Suprapubic skin (tissue), 4 donors: ENCODE results near the gene MCTP1. TPM values are rescaled to one million over a fixed set of nuclear protein-coding genes. Genes with fewer than 3 reads are reported as not detected.

ENCODE experiments used
- DNase-seq, 2 donors: peaks; one replicate each; pipeline ENCODE4 v3.0.0-alpha.2; 2019; ENCODE audit warnings: low spot score in 2 of 2
- H3K27ac ChIP-seq: fragments of 200-600 bp; sonication (generic); one replicate; pipeline ENCODE4 v1.5.1; 2019
- H3K27me3 ChIP-seq: fragments of 200-600 bp; sonication (generic); one replicate; pipeline ENCODE4 v1.5.1; 2019
- H3K36me3 ChIP-seq: fragments of 200-600 bp; sonication (generic); one replicate; pipeline ENCODE4 v1.5.1; 2019
- H3K4me1 ChIP-seq: fragments of 200-600 bp; sonication (generic); one replicate; pipeline ENCODE4 v1.5.1; 2019
- H3K4me3 ChIP-seq: fragments of 200-600 bp; sonication (generic); one replicate; pipeline ENCODE4 v1.5.1; 2019; ENCODE audit warnings: mild to moderate bottlenecking
- H3K9me3 ChIP-seq: fragments of 200-600 bp; sonication (generic); one replicate; pipeline ENCODE4 v1.5.1; 2019
- CTCF ChIP-seq, 2 donors: fragments of 200-600 bp in 1 of 2; fragments of 450-650 bp in 1 of 2; sonication (generic) in 1 of 2; IDR thresholded peaks; one replicate each; pipeline ENCODE4 v1.5.1; 2016 to 2019; ENCODE audit warnings: antibody characterized with exemption in 2 of 2, mild to moderate bottlenecking in 1 of 2, moderate library complexity in 1 of 2
- EP300 ChIP-seq: sonication (generic); formaldehyde crosslinking; IDR thresholded peaks from one replicate; pipeline ENCODE4 v1.6.1; 2017; ENCODE audit warnings: antibody characterized with exemption
- POLR2A ChIP-seq, 2 donors: fragments of 450-650 bp; IDR thresholded peaks; one replicate each; pipeline ENCODE4 v1.6.1; 2017; ENCODE audit warnings: antibody characterized with exemption in 2 of 2, mild to moderate bottlenecking in 2 of 2, moderate library complexity in 2 of 2
- POLR2AphosphoS5 ChIP-seq, 3 donors: sonication (generic); formaldehyde crosslinking; IDR thresholded peaks; one replicate each; pipeline ENCODE4 v1.6.1; 2017; ENCODE audit warnings: antibody characterized with exemption in 3 of 3
- WGBS: methylation state at CpG from one replicate; pipeline ENCODE4 v1.1.5; 2018; 5-methylcytosine and 5-hydroxymethylcytosine counted together
- total RNA-seq, 4 donors: library from RNA; depleted of rRNA; stranded (reverse); fragments of >200 nt; gene quantifications; one replicate each; pipeline ENCODE4 v1.1.0, GENCODE V29; 2016

Gene MCTP1
- total RNA-seq, 4 donors from 2014 or later = 5.0 to 19.1 (median 10.6) TPM

- 52% methylated on average over 1 of the region's 1 CpG for WGBS
- no peak for DNase-seq
- Histone ChIP-seq H3K36me3 (no peaks in the 10 kb centered on the region), H3K27ac (no peak overlapping the region), H3K4me3 (no peak overlapping the region), H3K27me3 (no peaks in the 10 kb centered on the region), H3K4me1 (no peaks in the 10 kb centered on the region), H3K9me3 (no peaks in the 10 kb centered on the region)
- TF ChIP-seq POLR2A (IDR thresholded peaks at IDR 0.05) (no peak), CTCF (IDR thresholded peaks at IDR 0.05) (no peak), POLR2AphosphoS5 (IDR thresholded peaks at IDR 0.05) (no peak), EP300 (no peak)
Measured at GRCh38 chr5:94941122-94941755, 343.7 kb downstream of the MCTP1 start.

- DNase-seq = no peak
- H3K9me3 ChIP-seq = no peaks in the 10 kb centered on the region
- H3K4me1 ChIP-seq = no peaks in the 10 kb centered on the region
- no peak overlapping the region for H3K27ac ChIP-seq
- TF ChIP-seq CTCF (IDR thresholded peaks at IDR 0.05) (no peak), EP300 (no peak), POLR2A (IDR thresholded peaks at IDR 0.05) (no peak), POLR2AphosphoS5 (IDR thresholded peaks at IDR 0.05) (no peak)
- H3K27me3 ChIP-seq = no peaks in the 10 kb centered on the region
- H3K4me3 ChIP-seq = no peak overlapping the region
- no peaks in the 10 kb centered on the region for H3K36me3 ChIP-seq
- 47% methylated on average over 2 of the region's 2 CpGs for WGBS
Measured at GRCh38 chr5:94932259-94932658, 352.6 kb downstream of the MCTP1 start.

GRCh38 chr5:94928891-94929290, 356.0 kb downstream of the MCTP1 start:
- DNase-seq = no peak
- Histone ChIP-seq H3K4me1 (no peaks in the 10 kb centered on the region), H3K9me3 (no peaks in the 10 kb centered on the region), H3K27me3 (no peaks in the 10 kb centered on the region), H3K36me3 (no peaks in the 10 kb centered on the region), H3K4me3 (no peak overlapping the region), H3K27ac (no peak overlapping the region)
- WGBS = 82% methylated on average over 6 of the region's 6 CpGs
- no peak for TF ChIP-seq CTCF (IDR thresholded peaks at IDR 0.05)
- no peak for TF ChIP-seq POLR2AphosphoS5 (IDR thresholded peaks at IDR 0.05)
- TF ChIP-seq EP300 = no peak
- no peak for TF ChIP-seq POLR2A (IDR thresholded peaks at IDR 0.05)

GRCh38 chr5:94920570-94920969, 364.3 kb downstream of the MCTP1 start:
- no peak for DNase-seq
- Histone ChIP-seq H3K4me1 (no peaks in the 10 kb centered on the region), H3K9me3 (no peaks in the 10 kb centered on the region), H3K4me3 (no peak overlapping the region), H3K27me3 (no peaks in the 10 kb centered on the region), H3K27ac (no peak overlapping the region), H3K36me3 (no peaks in the 10 kb centered on the region)
- 93% methylated on average over 14 of the region's 14 CpGs for WGBS
- TF ChIP-seq CTCF (IDR thresholded peaks at IDR 0.05) = no peak
- no peak for TF ChIP-seq POLR2A (IDR thresholded peaks at IDR 0.05)
- no peak for TF ChIP-seq POLR2AphosphoS5 (IDR thresholded peaks at IDR 0.05)
- no peak for TF ChIP-seq EP300

- Histone ChIP-seq H3K4me1 (no peaks in the 10 kb centered on the region), H3K36me3 (no peaks in the 10 kb centered on the region), H3K27me3 (no peaks in the 10 kb centered on the region), H3K4me3 (no peak overlapping the region), H3K27ac (no peak overlapping the region), H3K9me3 (no peaks in the 10 kb centered on the region)
- TF ChIP-seq POLR2A (IDR thresholded peaks at IDR 0.05) = no peak
- no peak for TF ChIP-seq POLR2AphosphoS5 (IDR thresholded peaks at IDR 0.05)
- no peak for TF ChIP-seq EP300
- no peak for TF ChIP-seq CTCF (IDR thresholded peaks at IDR 0.05)
- no peak for DNase-seq
- 52% methylated on average over 2 of the region's 2 CpGs for WGBS
Measured at GRCh38 chr5:94916619-94917018, 368.3 kb downstream of the MCTP1 start.
